A673 (cell line): ENCODE measurements around the gene MRGPRF.

ENCODE experiments used
- CTCF ChIP-seq: fragments of 300-800, 200-600 bp; sonication (generic); conservative IDR thresholded peaks from 2 replicates; pipeline ENCODE4 v1.5.1; 2017; ENCODE audit warnings: low read depth, mild to moderate bottlenecking, antibody characterized with exemption, low read length, moderate library complexity, mixed read lengths
- EZH2 ChIP-seq: fragments of 200-600 bp; sonication (generic); IDR thresholded peaks from 2 replicates; pipeline ENCODE4 v1.6.1; 2017; ENCODE audit warnings: borderline replicate concordance, low read depth, mild to moderate bottlenecking, mixed read lengths, antibody characterized with exemption, low read length; ENCODE audit not compliant: poor library complexity, severe bottlenecking

GRCh38 chr11:69061713-69062053, 48.6 kb upstream of the MRGPRF start:
- TF ChIP-seq CTCF (no peak), EZH2 (no peak)
